Transverse colon (tissue), 4 donors: ENCODE data around the gene C1QTNF5.

ENCODE experiments used
- CTCF ChIP-seq, 5 experiments: fragments of 200-600 bp in 3 of 5; fragments of 450-650 bp in 2 of 5; sonication (generic) in 3 of 5; IDR thresholded peaks; 1 replicate in 2 of 5; 2 replicates in 3 of 5; pipeline ENCODE4 v1.5.1; 2016 to 2017; ENCODE audit warnings: antibody characterized with exemption in 5 of 5, inconsistent platforms in 3 of 5, mild to moderate bottlenecking in 2 of 5, moderate library complexity in 1 of 5
- EP300 ChIP-seq: sonication (generic); formaldehyde crosslinking; IDR thresholded peaks from one replicate; pipeline ENCODE4 v1.6.1; 2017; ENCODE audit warnings: antibody characterized with exemption, low read depth
- POLR2A ChIP-seq: fragments of 450-650 bp; IDR thresholded peaks from one replicate; pipeline ENCODE4 v1.6.1; 2016; ENCODE audit warnings: antibody characterized with exemption, mild to moderate bottlenecking, moderate library complexity
- POLR2AphosphoS5 ChIP-seq, 3 donors: sonication (generic); formaldehyde crosslinking; IDR thresholded peaks; one replicate each; pipeline ENCODE4 v1.6.1; 2016; ENCODE audit warnings: antibody characterized with exemption in 3 of 3

DNA sequence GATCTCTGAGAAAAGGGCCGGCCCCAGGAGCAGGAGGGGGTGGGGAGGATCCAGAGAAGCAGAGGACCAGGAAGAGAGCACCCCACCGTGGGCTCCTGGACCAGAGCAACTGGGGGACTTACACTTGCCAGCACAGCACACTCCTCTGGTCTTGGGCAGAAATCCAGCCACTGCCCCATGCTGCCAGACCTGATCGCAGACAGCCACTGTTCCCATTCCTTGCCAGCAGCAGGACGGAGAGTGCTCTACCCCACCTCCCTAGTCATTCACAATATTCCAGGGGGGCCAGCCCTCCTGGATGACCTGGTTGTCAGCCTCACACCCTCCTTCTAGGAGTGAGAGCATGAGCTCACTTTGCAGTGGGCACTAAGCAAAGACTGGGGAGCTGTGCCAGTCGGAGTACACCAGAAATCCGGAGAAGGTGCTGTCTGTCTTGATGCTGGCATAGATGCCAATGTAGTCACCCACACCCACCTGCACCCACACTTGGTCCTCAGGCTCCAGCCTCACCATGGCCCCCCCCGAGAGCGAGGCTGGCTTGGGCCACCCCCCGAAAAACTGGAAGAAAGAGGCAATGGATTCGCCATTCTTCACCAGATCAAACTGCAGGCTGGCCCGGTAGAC lies 1.6 kb downstream of the C1QTNF5 start:
- TF ChIP-seq POLR2A (no peak), CTCF (IDR thresholded peaks at IDR 0.05) (no peak), EP300 (no peak), POLR2AphosphoS5 (IDR thresholded peaks at IDR 0.05) (no peak)
